K562 (cell line): Measurements from ENCODE around the gene CD46. TPM values are rescaled to one million over a fixed set of nuclear protein-coding genes. Genes with fewer than 3 reads are reported as not detected.
A peak's percentile ranks its signal among the peaks of the same experiment; 100 is the strongest.

ENCODE experiments used
- DIDO1 ChIP-seq: fragments of 450-650 bp; IDR thresholded peaks from 2 replicates; pipeline ENCODE4 v1.6.1; 2016; ENCODE audit warnings: low read depth, missing biosample characterization, missing genetic modification characterization
- HDGF ChIP-seq: fragments of 450-650 bp; IDR thresholded peaks from 2 replicates; pipeline ENCODE4 v1.6.1; 2016
- HNRNPL ChIP-seq: fragments of 200-400 bp; formaldehyde crosslinking; IDR thresholded peaks from 2 replicates; pipeline ENCODE4 v1.6.1; 2017; ENCODE audit warnings: low read depth, mild to moderate bottlenecking, low read length
- JUND ChIP-seq, 2 experiments: IDR thresholded peaks; 2 replicates in 1 of 2; 3 replicates in 1 of 2; pipeline ENCODE4 v1.6.1; 2011; ENCODE audit warnings: borderline replicate concordance in 2 of 2, low read depth in 2 of 2, low read length in 2 of 2, improper control_type of control experiment in 1 of 2, missing biosample characterization in 1 of 2, missing genetic modification characterization in 1 of 2, missing genetic modification reagents in 1 of 2
- KLF16 ChIP-seq: IDR thresholded peaks from 2 replicates; pipeline ENCODE4 v1.6.1; 2016; ENCODE audit warnings: antibody characterized with exemption
- MAZ ChIP-seq, 2 experiments: fragments of 450-650 bp in 1 of 2; sonication (generic) in 1 of 2; formaldehyde crosslinking; IDR thresholded peaks in 1 of 2; conservative IDR thresholded peaks in 1 of 2; 2 replicates each; pipeline versions ENCODE4 v1.4.0 to v1.5.0; 2020; ENCODE audit warnings: mild to moderate bottlenecking in 1 of 2, missing genetic modification reagents in 1 of 2
- NFE2 ChIP-seq: IDR thresholded peaks from 2 replicates; pipeline ENCODE4 v1.6.1; 2014; ENCODE audit warnings: antibody characterized with exemption, low read depth
- NR2C1 ChIP-seq, 2 experiments: fragments of 450-650 bp; IDR thresholded peaks; 2 replicates each; pipeline ENCODE4 v1.6.1; 2017; ENCODE audit warnings: mild to moderate bottlenecking in 2 of 2, antibody characterized with exemption in 1 of 2, inconsistent platforms in 1 of 2, missing compliant biosample characterization in 1 of 2, missing genetic modification characterization in 1 of 2
- PCBP1 ChIP-seq: fragments of 200-400 bp; formaldehyde crosslinking; IDR thresholded peaks from 2 replicates; pipeline ENCODE4 v1.6.1; 2018; ENCODE audit warnings: mild to moderate bottlenecking, low read depth, low read length; ENCODE audit not compliant: poor library complexity, severe bottlenecking
- PTTG1 ChIP-seq: fragments of 450-650 bp; IDR thresholded peaks from 2 replicates; pipeline ENCODE4 v1.6.1; 2016; ENCODE audit warnings: low read depth, mild to moderate bottlenecking, missing genetic modification characterization, missing compliant biosample characterization
- SMARCE1 ChIP-seq: fragments of 450-650 bp; IDR thresholded peaks from 2 replicates; pipeline ENCODE4 v1.7.1; 2016; ENCODE audit warnings: mild to moderate bottlenecking
- TAF9B ChIP-seq: fragments of 450-650 bp; IDR thresholded peaks from 2 replicates; pipeline ENCODE4 v1.6.1; 2018; ENCODE audit warnings: mild to moderate bottlenecking; ENCODE audit not compliant: partially characterized antibody
- ZBED1 ChIP-seq: IDR thresholded peaks from 2 replicates; pipeline ENCODE4 v1.6.1; 2014
- ZC3H8 ChIP-seq: fragments of 450-650 bp; IDR thresholded peaks from 2 replicates; pipeline ENCODE4 v1.6.1; 2017
- ZNF384 ChIP-seq: IDR thresholded peaks from 2 replicates; pipeline ENCODE4 v1.6.1; 2012; ENCODE audit warnings: low read depth, low read length, improper control_type of control experiment
- ZNF778 ChIP-seq: fragments of 450-650 bp; formaldehyde crosslinking; IDR thresholded peaks from 2 replicates; pipeline ENCODE4 v1.4.0; 2020; ENCODE audit warnings: mild to moderate bottlenecking, moderate library complexity
- polyA plus RNA-seq, 8 experiments: library from polyadenylated mRNA; depleted of rRNA in 4 of 8; stranded (reverse) in 5 of 8; unstranded in 3 of 8; fragments of >200 nt; fragmentation: Nextera tagmentation in 2 of 8; fragmentation: Illumina TruSeq in 1 of 8; extraction: Ambion mirVana in 2 of 8; extraction: Trizol in 1 of 8; gene quantifications; 2 replicates each; pipeline versions ENCODE4 v1.2.1 to v1.2.3, GENCODE V29; 2011 to 2014; ENCODE audit warnings: inconsistent platforms in 1 of 8, missing spikeins in 1 of 8
- total RNA-seq, 7 experiments: library from RNA; depleted of rRNA in 6 of 7; stranded (reverse); fragments of >200 nt in 6 of 7; fragmentation: Illumina TruSeq in 2 of 7; extraction: Trizol in 2 of 7; gene quantifications; 2 replicates each; pipeline versions ENCODE4 v1.2.1 to v1.2.3, GENCODE V29; 2011 to 2021; ENCODE audit warnings: low replicate concordance in 1 of 7
- TF ChIP-seq, protein P1 (sequence below): fragments of 450-650 bp; IDR thresholded peaks from 2 replicates; pipeline ENCODE4 v1.6.1; 2016; ENCODE audit warnings: missing biosample characterization, missing genetic modification characterization
- TF ChIP-seq, protein P2 (sequence below): fragments of 450-650 bp; formaldehyde crosslinking; IDR thresholded peaks from 2 replicates; pipeline ENCODE4 v1.4.0; 2020; ENCODE audit warnings: mild to moderate bottlenecking, moderate library complexity
- TF ChIP-seq, protein P3 (sequence below): fragments of 450-650 bp; formaldehyde crosslinking; IDR thresholded peaks from 2 replicates; pipeline ENCODE4 v1.4.0; 2020; ENCODE audit warnings: mild to moderate bottlenecking, moderate library complexity
- TF ChIP-seq, protein P4 (sequence below): sonication (generic); formaldehyde crosslinking; IDR thresholded peaks from 2 replicates; pipeline ENCODE4 v1.8.0; 2022; ENCODE audit warnings: missing genetic modification reagents, mild to moderate bottlenecking, moderate library complexity, borderline replicate concordance
- TF ChIP-seq, protein P5 (sequence below): fragments of 450-650 bp; IDR thresholded peaks from 2 replicates; pipeline ENCODE4 v1.6.1; 2016

CD46 gene
- total and polyA plus RNA-seq, 9 of the 15 experiments (the other 6 are each of a cell fraction or from before 2014, with no cell fraction given), result 87.9 to 374 (median 156) TPM

DNA sequence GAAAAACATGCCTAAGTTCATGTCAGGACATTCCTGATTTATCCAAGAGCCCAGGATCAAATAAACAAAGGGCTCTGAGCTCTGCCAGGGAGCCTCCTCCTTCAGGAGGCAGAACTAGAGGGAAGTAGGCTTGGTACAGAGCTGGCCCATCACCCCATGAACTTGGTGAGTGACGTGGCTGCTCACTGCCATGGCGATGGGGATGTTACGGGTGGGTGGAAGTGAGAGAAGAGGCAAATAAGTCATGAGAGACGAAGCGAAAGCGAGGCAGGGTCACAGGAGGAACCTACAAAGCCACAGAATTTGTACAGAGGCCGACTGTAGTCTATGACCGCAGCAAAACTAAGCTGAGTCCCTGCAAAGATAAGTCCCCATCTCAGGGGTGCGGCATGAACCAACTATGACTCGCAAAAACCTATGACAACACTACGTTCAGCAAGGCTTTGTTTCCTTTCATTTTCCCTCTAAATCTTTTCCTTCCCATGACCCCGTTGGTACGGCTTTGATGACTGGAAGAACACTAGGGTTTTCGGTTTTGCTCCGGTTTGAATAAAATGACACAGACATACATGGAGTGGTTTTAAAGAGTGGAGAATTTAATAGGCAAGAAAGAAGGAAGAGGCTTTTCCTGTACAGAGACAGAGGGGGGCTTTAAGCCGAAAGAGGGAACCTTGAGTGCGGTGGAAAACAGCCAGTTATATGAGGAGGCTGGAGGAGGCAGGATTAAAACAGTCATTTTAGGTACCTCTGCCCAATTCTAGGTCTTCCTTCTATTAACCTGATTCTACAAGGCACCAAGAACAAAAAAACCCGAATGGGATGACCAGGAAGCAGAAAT lies 74.1 kb downstream of the CD46 start (continued):
- TF ChIP-seq, protein P1, sequence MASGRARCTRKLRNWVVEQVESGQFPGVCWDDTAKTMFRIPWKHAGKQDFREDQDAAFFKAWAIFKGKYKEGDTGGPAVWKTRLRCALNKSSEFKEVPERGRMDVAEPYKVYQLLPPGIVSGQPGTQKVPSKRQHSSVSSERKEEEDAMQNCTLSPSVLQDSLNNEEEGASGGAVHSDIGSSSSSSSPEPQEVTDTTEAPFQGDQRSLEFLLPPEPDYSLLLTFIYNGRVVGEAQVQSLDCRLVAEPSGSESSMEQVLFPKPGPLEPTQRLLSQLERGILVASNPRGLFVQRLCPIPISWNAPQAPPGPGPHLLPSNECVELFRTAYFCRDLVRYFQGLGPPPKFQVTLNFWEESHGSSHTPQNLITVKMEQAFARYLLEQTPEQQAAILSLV (tag), result 0 out of 2 replicates have a peak, but pooled peaks have one; percentile 10
- TF ChIP-seq, protein P2, sequence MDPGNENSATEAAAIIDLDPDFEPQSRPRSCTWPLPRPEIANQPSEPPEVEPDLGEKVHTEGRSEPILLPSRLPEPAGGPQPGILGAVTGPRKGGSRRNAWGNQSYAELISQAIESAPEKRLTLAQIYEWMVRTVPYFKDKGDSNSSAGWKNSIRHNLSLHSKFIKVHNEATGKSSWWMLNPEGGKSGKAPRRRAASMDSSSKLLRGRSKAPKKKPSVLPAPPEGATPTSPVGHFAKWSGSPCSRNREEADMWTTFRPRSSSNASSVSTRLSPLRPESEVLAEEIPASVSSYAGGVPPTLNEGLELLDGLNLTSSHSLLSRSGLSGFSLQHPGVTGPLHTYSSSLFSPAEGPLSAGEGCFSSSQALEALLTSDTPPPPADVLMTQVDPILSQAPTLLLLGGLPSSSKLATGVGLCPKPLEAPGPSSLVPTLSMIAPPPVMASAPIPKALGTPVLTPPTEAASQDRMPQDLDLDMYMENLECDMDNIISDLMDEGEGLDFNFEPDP (CRISPR knock-in tag), result no peak; the same call in 1 of the 2 replicates
- TF ChIP-seq, protein P3, sequence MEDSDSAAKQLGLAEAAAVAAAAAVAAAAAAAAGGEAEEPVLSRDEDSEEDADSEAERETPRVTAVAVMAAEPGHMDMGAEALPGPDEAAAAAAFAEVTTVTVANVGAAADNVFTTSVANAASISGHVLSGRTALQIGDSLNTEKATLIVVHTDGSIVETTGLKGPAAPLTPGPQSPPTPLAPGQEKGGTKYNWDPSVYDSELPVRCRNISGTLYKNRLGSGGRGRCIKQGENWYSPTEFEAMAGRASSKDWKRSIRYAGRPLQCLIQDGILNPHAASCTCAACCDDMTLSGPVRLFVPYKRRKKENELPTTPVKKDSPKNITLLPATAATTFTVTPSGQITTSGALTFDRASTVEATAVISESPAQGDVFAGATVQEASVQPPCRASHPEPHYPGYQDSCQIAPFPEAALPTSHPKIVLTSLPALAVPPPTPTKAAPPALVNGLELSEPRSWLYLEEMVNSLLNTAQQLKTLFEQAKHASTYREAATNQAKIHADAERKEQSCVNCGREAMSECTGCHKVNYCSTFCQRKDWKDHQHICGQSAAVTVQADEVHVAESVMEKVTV (CRISPR knock-in tag), result 0 out of 2 replicates have a peak, but pooled peaks have one; percentile 55
- TF ChIP-seq ZNF384 (no peak), JUND (IDR thresholded peaks at IDR 0.05; ENCODE audit: borderline replicate concordance, low read depth, low read length) (peak; percentile 67), JUND (tag; IDR thresholded peaks at IDR 0.05; ENCODE audit: borderline replicate concordance, low read depth, low read length) (peak; percentile 83; the same call in 2 of the 3 replicates), NR2C1 (IDR thresholded peaks at IDR 0.05) (peak; percentile 36; the same call in 1 of the 2 replicates), NR2C1 (tag; IDR thresholded peaks at IDR 0.05) (peak; percentile 78; the same call in 1 of the 2 replicates), HDGF (no peak), KLF16 (no peak), ZBED1 (no peak), SMARCE1 (peak; percentile 80; the same call in 1 of the 2 replicates), ZNF778 (CRISPR knock-in tag) (no peak), PTTG1 (tag) (no peak), PCBP1 (no peak), ZC3H8 (no peak), DIDO1 (tag) (no peak), MAZ (CRISPR knock-in tag; conservative IDR thresholded peaks at IDR 0.05 in 1 of 2, IDR thresholded peaks at IDR 0.05 in 1 of 2) (peak in 1 of 2 experiments; percentile 57; a peak in 2 of 4 replicates), NFE2 (peak; percentile 95), HNRNPL (no peak), TAF9B (no peak)
- TF ChIP-seq, protein P4, sequence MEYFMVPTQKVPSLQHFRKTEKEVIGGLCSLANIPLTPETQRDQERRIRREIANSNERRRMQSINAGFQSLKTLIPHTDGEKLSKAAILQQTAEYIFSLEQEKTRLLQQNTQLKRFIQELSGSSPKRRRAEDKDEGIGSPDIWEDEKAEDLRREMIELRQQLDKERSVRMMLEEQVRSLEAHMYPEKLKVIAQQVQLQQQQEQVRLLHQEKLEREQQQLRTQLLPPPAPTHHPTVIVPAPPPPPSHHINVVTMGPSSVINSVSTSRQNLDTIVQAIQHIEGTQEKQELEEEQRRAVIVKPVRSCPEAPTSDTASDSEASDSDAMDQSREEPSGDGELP (CRISPR knock-in tag), result peak; percentile 39; the same call in 1 of the 2 replicates
- TF ChIP-seq, protein P5, sequence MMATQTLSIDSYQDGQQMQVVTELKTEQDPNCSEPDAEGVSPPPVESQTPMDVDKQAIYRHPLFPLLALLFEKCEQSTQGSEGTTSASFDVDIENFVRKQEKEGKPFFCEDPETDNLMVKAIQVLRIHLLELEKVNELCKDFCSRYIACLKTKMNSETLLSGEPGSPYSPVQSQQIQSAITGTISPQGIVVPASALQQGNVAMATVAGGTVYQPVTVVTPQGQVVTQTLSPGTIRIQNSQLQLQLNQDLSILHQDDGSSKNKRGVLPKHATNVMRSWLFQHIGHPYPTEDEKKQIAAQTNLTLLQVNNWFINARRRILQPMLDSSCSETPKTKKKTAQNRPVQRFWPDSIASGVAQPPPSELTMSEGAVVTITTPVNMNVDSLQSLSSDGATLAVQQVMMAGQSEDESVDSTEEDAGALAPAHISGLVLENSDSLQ, result peak; percentile 92
